PC-9 (cell line): Measurements from ENCODE around the gene CIAPIN1. TPM values are rescaled to one million over a fixed set of nuclear protein-coding genes. Genes with fewer than 3 reads are reported as not detected.

Source experiments
- BruUV-seq: library from RNA; stranded (reverse); fragments of 400-500 nt; replicated peaks from 2 replicates; lab custom pipeline; 2021; lab: Mats Ljungman, UMichigan
- CTCF ChIA-PET: fragments of 300-600 bp; sonication (Branson Sonifier 250); formaldehyde crosslinking; loops from one replicate; lab custom pipeline; 2022; ENCODE audit warnings: antibody characterized with exemption; lab: Charles Lee
- POLR2A ChIA-PET: fragments of 300-600 bp; sonication (Branson Sonifier 250); formaldehyde crosslinking; loops from one replicate; lab custom pipeline; 2022; ENCODE audit warnings: antibody characterized with exemption; ENCODE audit not compliant: unreplicated experiment; lab: Charles Lee
- DNase-seq, 2 experiments: peaks; one replicate each; pipeline versions ENCODE4 v3.0.0 to v3.0.0-alpha.2; 2015 to 2022; ENCODE audit warnings: mixed read lengths in 1 of 2
- H2AFZ ChIP-seq: fragments of 200-600 bp; sonication (generic); 2 replicates; pipeline ENCODE4 v1.8.1; 2017; ENCODE audit warnings: antibody characterized with exemption
- H3F3A ChIP-seq: fragments of 200-600 bp; sonication (generic); 2 replicates; pipeline ENCODE4 v1.8.1; 2017; ENCODE audit warnings: antibody characterized with exemption, mild to moderate bottlenecking, low read depth; ENCODE audit not compliant: insufficient read depth
- H3K27ac ChIP-seq: fragments of 200-600 bp; sonication (generic); 2 replicates; pipeline ENCODE4 v1.6.1; 2016; ENCODE audit warnings: mixed run types
- H3K27me3 ChIP-seq: fragments of 200-600 bp; sonication (generic); 2 replicates; pipeline ENCODE4 v1.6.1; 2016; ENCODE audit warnings: low read depth, mixed run types; ENCODE audit not compliant: insufficient read depth
- H3K36me3 ChIP-seq: fragments of 200-600 bp; sonication (generic); 2 replicates; pipeline ENCODE4 v1.6.1; 2016; ENCODE audit warnings: low read depth, mixed run types
- H3K4me1 ChIP-seq: fragments of 200-600 bp; sonication (generic); replicated peaks from 2 replicates; pipeline ENCODE4 v1.6.1; 2016; ENCODE audit warnings: mixed run types; ENCODE audit not compliant: insufficient read depth
- H3K4me2 ChIP-seq: fragments of 200-600 bp; sonication (generic); 2 replicates; pipeline ENCODE4 v1.6.1; 2017; ENCODE audit warnings: mixed run types
- H3K4me3 ChIP-seq: fragments of 200-600 bp; sonication (generic); 2 replicates; pipeline ENCODE4 v1.6.1; 2016; ENCODE audit warnings: mixed run types
- H3K79me2 ChIP-seq: fragments of 200-600 bp; sonication (generic); 2 replicates; pipeline ENCODE4 v1.6.1; 2017; ENCODE audit warnings: low read depth, mixed run types
- H3K9me2 ChIP-seq: fragments of 200-600 bp; sonication (generic); 2 replicates; pipeline ENCODE4 v1.8.1; 2017; ENCODE audit warnings: mild to moderate bottlenecking; ENCODE audit not compliant: insufficient read depth
- H3K9me3 ChIP-seq: fragments of 200-600 bp; sonication (generic); 2 replicates; pipeline ENCODE4 v1.8.1; 2016; ENCODE audit warnings: low read depth; ENCODE audit not compliant: insufficient read depth
- H4K20me1 ChIP-seq: fragments of 200-600 bp; sonication (generic); 2 replicates; pipeline ENCODE4 v1.8.1; 2017; ENCODE audit not compliant: insufficient read depth
- EZH2 ChIP-seq: fragments of 200-600 bp; sonication (generic); IDR thresholded peaks from 2 replicates; pipeline ENCODE4 v1.8.0; 2017; ENCODE audit warnings: antibody characterized with exemption, low read depth
- intact Hi-C: fragments of 100-400 bp; cut with micrococcal nuclease; formaldehyde crosslinking; loops from one replicate; pipeline ENCODE4 v1.10.0; 2022; ENCODE audit not compliant: unreplicated experiment
- total RNA-seq: library from RNA; stranded (reverse); gene quantifications from 2 replicates; pipeline ENCODE4 v1.2.3, GENCODE V29; 2021
- TF ChIP-seq, protein P1 (sequence below): fragments of 200-600 bp; sonication (generic); conservative IDR thresholded peaks from 2 replicates; pipeline ENCODE4 v1.6.1; 2017; ENCODE audit warnings: mixed run types, antibody characterized with exemption, mild to moderate bottlenecking, moderate library complexity

The CIAPIN1 gene
- total RNA-seq, 1 experiment from 2014 or later, result 51.4 TPM

DNA sequence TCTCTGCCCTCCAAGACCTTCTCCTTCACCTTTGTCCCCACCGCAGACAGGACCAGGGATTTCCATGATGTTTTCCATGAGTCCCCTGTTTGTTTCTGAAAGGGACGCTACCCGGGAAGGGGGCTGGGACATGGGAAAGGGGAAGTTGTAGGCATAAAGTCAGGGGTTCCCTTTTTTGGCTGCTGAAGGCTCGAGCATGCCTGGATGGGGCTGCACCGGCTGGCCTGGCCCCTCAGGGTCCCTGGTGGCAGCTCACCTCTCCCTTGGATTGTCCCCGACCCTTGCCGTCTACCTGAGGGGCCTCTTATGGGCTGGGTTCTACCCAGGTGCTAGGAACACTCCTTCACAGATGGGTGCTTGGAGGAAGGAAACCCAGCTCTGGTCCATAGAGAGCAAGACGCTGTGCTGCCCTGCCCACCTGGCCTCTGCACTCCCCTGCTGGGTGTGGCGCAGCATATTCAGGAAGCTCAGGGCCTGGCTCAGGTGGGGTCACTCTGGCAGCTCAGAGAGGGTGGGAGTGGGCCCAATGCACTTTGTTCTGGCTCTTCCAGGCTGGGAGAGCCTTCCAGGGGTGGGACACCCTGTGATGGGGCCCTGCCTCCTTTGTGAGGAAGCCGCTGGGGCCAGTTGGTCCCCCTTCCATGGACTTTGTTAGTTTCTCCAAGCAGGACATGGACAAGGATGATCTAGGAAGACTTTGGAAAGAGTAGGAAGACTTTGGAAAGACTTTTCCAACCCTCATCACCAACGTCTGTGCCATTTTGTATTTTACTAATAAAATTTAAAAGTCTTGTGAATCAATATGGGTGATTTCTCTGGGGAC, 62.7 kb downstream of the CIAPIN1 start:
- no peaks in the 10 kb centered on the region for H3K9me2 ChIP-seq
- no peaks in the 10 kb centered on the region for H4K20me1 ChIP-seq
- BruUV-seq, result no TSS peak
- H3K4me3 ChIP-seq, result no peak overlapping the region
- peaks cover 36% of the 10 kb centered on the region for H3K4me1 ChIP-seq
- no peaks in the 10 kb centered on the region for H3K27me3 ChIP-seq
- no peak overlapping the region for H3K27ac ChIP-seq
- no peak for DNase-seq
- no peak overlapping the region for H3K4me2 ChIP-seq
- no peaks in the 10 kb centered on the region for H3K79me2 ChIP-seq
- peaks cover 18% of the 10 kb centered on the region; the same call in 1 of the 2 replicates for H3F3A ChIP-seq
- H2AFZ ChIP-seq, result no peak overlapping the region
- intact Hi-C loops, result no loop called here
- H3K36me3 ChIP-seq, result no peaks in the 10 kb centered on the region
- no peak for TF ChIP-seq EZH2
- ChIA-PET POLR2A (no interaction called here), CTCF (no interaction called here)
- no peaks in the 10 kb centered on the region for H3K9me3 ChIP-seq

DNA sequence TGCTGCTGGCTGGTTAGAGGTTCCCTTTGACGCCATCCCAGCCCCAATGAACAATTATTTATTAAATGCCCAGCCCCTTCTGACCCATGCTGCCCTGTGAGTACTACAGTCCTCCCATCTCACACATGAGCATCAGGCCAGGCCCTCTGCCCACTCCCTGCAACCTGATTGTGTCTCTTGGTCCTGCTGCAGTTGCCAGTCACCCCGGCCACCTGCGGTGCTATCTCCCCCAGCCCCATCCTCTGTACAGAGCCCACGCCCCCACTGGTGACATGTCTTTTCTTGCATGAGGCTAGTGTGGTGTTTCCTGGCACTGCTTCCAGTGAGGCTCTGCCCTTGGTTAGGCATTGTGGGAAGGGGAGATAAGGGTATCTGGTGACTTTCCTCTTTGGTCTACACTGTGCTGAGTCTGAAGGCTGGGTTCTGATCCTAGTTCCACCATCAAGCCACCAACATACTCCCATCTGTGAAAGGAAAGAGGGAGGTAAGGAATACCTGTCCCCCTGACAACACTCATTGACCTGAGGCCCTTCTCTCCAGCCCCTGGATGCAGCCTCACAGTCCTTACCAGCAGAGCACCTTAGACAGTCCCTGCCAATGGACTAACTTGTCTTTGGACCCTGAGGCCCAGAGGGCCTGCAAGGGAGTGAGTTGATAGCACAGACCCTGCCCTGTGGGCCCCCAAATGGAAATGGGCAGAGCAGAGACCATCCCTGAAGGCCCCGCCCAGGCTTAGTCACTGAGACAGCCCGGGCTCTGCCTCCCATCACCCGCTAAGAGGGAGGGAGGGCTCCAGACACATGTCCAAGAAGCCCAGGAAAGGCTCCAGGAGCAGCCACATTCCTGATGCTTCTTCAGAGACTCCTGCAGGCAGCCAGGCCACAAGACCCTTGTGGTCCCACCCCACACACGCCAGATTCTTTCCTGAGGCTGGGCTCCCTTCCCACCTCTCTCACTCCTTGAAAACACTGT, 63.6 kb downstream of the CIAPIN1 start:
- H3K27ac ChIP-seq, result no peak overlapping the region
- H3K4me3 ChIP-seq, result no peak overlapping the region
- H3K79me2 ChIP-seq, result no peaks in the 10 kb centered on the region
- ChIA-PET POLR2A (no interaction called here), CTCF (no interaction called here)
- H4K20me1 ChIP-seq, result no peaks in the 10 kb centered on the region
- H2AFZ ChIP-seq, result no peak overlapping the region
- no peaks in the 10 kb centered on the region for H3K36me3 ChIP-seq
- peaks cover 18% of the 10 kb centered on the region; the same call in 1 of the 2 replicates for H3F3A ChIP-seq
- H3K27me3 ChIP-seq, result no peaks in the 10 kb centered on the region
- BruUV-seq, result no TSS peak
- H3K9me2 ChIP-seq, result no peaks in the 10 kb centered on the region
- intact Hi-C loops, result no loop called here
- peaks cover 36% of the 10 kb centered on the region for H3K4me1 ChIP-seq
- DNase-seq, result peak in 1 of 2 experiments; percentile 52
- no peaks in the 10 kb centered on the region for H3K9me3 ChIP-seq
- TF ChIP-seq EZH2, result no peak
- TF ChIP-seq, protein P1, sequence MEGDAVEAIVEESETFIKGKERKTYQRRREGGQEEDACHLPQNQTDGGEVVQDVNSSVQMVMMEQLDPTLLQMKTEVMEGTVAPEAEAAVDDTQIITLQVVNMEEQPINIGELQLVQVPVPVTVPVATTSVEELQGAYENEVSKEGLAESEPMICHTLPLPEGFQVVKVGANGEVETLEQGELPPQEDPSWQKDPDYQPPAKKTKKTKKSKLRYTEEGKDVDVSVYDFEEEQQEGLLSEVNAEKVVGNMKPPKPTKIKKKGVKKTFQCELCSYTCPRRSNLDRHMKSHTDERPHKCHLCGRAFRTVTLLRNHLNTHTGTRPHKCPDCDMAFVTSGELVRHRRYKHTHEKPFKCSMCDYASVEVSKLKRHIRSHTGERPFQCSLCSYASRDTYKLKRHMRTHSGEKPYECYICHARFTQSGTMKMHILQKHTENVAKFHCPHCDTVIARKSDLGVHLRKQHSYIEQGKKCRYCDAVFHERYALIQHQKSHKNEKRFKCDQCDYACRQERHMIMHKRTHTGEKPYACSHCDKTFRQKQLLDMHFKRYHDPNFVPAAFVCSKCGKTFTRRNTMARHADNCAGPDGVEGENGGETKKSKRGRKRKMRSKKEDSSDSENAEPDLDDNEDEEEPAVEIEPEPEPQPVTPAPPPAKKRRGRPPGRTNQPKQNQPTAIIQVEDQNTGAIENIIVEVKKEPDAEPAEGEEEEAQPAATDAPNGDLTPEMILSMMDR, result no peak
- no peak overlapping the region for H3K4me2 ChIP-seq

DNA sequence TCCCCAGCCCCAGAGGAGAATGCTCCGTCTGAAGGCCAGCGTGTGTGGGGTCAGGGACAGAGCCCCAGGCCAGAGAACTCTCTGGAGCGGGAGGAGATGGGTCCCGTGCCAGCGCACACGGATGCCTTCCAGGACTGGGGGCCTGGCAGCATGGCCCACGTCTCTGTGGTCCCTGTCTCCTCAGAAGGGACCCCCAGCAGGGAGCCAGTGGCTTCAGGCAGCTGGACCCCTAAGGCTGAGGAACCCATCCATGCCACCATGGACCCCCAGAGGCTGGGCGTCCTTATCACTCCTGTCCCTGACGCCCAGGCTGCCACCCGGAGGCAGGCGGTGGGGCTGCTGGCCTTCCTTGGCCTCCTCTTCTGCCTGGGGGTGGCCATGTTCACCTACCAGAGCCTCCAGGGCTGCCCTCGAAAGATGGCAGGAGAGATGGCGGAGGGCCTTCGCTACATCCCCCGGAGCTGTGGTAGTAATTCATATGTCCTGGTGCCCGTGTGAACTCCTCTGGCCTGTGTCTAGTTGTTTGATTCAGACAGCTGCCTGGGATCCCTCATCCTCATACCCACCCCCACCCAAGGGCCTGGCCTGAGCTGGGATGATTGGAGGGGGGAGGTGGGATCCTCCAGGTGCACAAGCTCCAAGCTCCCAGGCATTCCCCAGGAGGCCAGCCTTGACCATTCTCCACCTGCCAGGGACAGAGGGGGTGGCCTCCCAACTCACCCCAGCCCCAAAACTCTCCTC, 64.5 kb downstream of the CIAPIN1 start:
- Histone ChIP-seq H3K4me3 (no peak overlapping the region), H3K9me2 (no peaks in the 10 kb centered on the region), H3K27ac (no peak overlapping the region), H2AFZ (no peak overlapping the region), H3K36me3 (no peaks in the 10 kb centered on the region), H3K79me2 (no peaks in the 10 kb centered on the region), H4K20me1 (no peaks in the 10 kb centered on the region), H3K4me1 (peaks cover 35% of the 10 kb centered on the region), H3F3A (peaks cover 23% of the 10 kb centered on the region), H3K27me3 (no peaks in the 10 kb centered on the region), H3K4me2 (no peak overlapping the region), H3K9me3 (no peaks in the 10 kb centered on the region)
- CTCF ChIA-PET, result no interaction called here
- POLR2A ChIA-PET, result no interaction called here
- no TSS peak for BruUV-seq
- intact Hi-C loops, result no loop called here
- DNase-seq, result no peak
- TF ChIP-seq, protein P1, result no peak
